OCI-LY3 (cell line): ENCODE measurements around the gene IFNL1.

Experiments used
- H2AFZ ChIP-seq: fragments of 200-600, 300-600 bp; shearing (Covaris generic); 2 replicates; pipeline ENCODE4 v1.6.0; 2014; ENCODE audit warnings: antibody characterized with exemption, low read depth, low read length
- H3K27ac ChIP-seq: fragments of 200-600, 300-600 bp; sonication (generic); 2 replicates; pipeline ENCODE4 v1.5.1; 2014; ENCODE audit warnings: mild to moderate bottlenecking, low read length, moderate library complexity, mixed read lengths
- H3K27me3 ChIP-seq: fragments of 200-600, 300-600 bp; sonication (generic); 2 replicates; pipeline ENCODE4 v1.6.1; 2014; ENCODE audit warnings: low read depth, low read length, mixed read lengths
- H3K36me3 ChIP-seq: fragments of 200-600, 300-600 bp; sonication (generic); replicated peaks from 2 replicates; pipeline ENCODE3; 2014; ENCODE audit warnings: low read depth, low read length, mixed read lengths
- H3K4me1 ChIP-seq: fragments of 300-600, 200-600 bp; sonication (generic); 2 replicates; pipeline ENCODE4 v1.6.1; 2014; ENCODE audit warnings: low read length, mixed read lengths
- H3K4me2 ChIP-seq: fragments of 200-600, 300-600 bp; sonication (generic); 2 replicates; pipeline ENCODE4 v1.6.1; 2014; ENCODE audit warnings: low read length, mixed read lengths
- H3K4me3 ChIP-seq: fragments of 300-600, 200-600 bp; sonication (generic); 2 replicates; pipeline ENCODE4 v1.5.1; 2014; ENCODE audit warnings: antibody characterized with exemption, mild to moderate bottlenecking, low read length, moderate library complexity
- H3K79me2 ChIP-seq: fragments of 300-600, 200-600 bp; shearing (Covaris generic); 2 replicates; pipeline ENCODE4 v1.6.1; 2014; ENCODE audit warnings: mild to moderate bottlenecking, low read length, mixed read lengths
- H3K9ac ChIP-seq: fragments of 300-600, 200-600 bp; shearing (Covaris generic); 2 replicates; pipeline ENCODE4 v1.6.0; 2014; ENCODE audit warnings: mild to moderate bottlenecking, low read length, moderate library complexity
- H3K9me3 ChIP-seq: fragments of 200-600, 300-600 bp; shearing (Covaris generic); 2 replicates; pipeline ENCODE4 v1.6.1; 2014; ENCODE audit warnings: low read length, mixed read lengths; ENCODE audit not compliant: insufficient read depth
- H4K20me1 ChIP-seq: fragments of 200-600, 300-600 bp; sonication (generic); 2 replicates; pipeline ENCODE4 v1.6.1; 2016; ENCODE audit warnings: low read length, mixed read lengths; ENCODE audit not compliant: insufficient read depth
- EZH2phosphoT487 ChIP-seq: fragments of 200-600 bp; shearing (Covaris generic); IDR thresholded peaks from 2 replicates; pipeline ENCODE4 v1.6.1; 2018; ENCODE audit warnings: antibody characterized with exemption, mixed run types, low read depth
- TF ChIP-seq, protein P1 (sequence below): fragments of 200-600, 300-600 bp; sonication (generic); IDR thresholded peaks from 2 replicates; pipeline ENCODE4 v1.5.1; 2014; ENCODE audit warnings: antibody characterized with exemption, low read length, low read depth

IFNL1 gene

DNA sequence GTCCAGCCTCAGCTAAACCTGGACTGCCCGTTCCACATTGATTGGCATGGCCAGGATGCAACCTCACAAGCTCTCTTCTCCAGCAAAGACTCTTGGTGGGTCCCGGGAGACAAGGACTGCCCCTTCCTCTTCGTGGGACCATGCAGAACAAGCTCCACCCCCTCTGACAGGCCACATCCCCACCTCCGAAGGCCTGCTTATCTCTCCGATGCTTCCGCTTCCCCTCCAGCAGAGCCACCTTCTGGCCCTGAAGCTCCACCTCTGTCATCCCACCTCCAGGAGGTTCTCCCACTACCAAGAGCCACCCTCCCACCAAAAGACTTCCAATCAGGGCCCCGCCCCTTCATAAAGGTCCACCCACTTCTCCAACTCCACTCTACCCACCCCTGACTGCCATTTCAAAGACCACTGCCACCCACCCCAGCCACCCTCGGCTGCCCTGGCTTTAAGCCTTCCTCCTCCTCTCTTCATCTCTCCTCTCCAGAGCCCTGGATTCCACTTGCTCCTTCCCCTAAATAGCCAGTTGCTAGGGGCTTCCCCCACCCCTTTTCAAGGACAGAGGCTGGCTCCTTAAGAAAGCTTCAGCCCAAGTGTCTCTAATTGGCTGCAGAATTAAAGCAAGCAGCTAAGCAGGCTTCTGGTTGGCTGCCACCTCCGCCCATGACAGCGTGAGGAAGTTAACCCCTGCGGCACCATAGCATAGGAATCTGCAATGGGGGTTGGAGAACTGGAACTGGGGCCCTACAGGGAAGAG is 14.5 kb downstream of the IFNL1 start:
- no peak overlapping the region for H2AFZ ChIP-seq
- TF ChIP-seq, protein P1, sequence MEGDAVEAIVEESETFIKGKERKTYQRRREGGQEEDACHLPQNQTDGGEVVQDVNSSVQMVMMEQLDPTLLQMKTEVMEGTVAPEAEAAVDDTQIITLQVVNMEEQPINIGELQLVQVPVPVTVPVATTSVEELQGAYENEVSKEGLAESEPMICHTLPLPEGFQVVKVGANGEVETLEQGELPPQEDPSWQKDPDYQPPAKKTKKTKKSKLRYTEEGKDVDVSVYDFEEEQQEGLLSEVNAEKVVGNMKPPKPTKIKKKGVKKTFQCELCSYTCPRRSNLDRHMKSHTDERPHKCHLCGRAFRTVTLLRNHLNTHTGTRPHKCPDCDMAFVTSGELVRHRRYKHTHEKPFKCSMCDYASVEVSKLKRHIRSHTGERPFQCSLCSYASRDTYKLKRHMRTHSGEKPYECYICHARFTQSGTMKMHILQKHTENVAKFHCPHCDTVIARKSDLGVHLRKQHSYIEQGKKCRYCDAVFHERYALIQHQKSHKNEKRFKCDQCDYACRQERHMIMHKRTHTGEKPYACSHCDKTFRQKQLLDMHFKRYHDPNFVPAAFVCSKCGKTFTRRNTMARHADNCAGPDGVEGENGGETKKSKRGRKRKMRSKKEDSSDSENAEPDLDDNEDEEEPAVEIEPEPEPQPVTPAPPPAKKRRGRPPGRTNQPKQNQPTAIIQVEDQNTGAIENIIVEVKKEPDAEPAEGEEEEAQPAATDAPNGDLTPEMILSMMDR, result no peak
- no peak for TF ChIP-seq EZH2phosphoT487
- no peaks in the 10 kb centered on the region for H3K9me3 ChIP-seq
- H3K4me1 ChIP-seq, result no peaks in the 10 kb centered on the region
- H3K36me3 ChIP-seq, result peaks cover 35% of the 10 kb centered on the region
- no peak overlapping the region for H3K9ac ChIP-seq
- H3K27ac ChIP-seq, result no peak overlapping the region
- no peak overlapping the region for H3K4me3 ChIP-seq
- H3K27me3 ChIP-seq, result no peaks in the 10 kb centered on the region
- no peaks in the 10 kb centered on the region for H3K79me2 ChIP-seq
- no peak overlapping the region for H3K4me2 ChIP-seq
- H4K20me1 ChIP-seq, result no peaks in the 10 kb centered on the region

DNA sequence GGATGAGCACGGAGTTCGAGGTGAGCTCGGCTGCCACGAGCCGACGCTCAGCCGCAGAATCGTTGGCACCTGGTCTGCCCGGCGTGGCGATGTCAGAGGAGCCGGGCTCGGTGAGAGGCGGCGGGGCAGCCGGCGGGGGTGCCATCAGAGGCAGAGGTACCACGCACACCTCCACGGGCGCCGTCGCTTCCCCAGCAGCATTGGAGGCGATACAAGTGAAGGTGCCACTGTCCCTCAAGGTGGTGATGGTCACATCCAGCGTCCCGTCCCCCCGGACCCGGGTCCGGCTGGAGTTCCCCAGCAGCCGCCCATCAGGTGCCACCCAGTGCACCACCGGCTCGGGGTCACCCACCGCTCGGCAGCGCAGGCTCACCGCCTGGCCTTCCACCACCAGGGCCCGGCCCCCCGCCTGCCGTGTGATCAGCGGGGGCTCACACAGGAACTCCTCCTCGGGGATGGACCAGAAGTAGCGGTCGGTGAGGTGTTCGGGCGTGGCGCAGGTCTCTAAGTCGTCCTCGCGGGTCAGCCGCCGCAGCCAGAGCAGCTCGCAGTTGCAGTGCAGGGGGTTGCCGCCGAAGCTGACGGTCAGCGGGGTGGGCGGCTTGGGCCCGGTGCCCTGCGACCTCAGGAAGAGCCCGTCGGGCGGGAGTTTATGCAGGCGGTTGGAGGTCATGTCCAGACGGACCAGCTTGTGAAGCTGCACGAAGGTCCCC is 18.0 kb downstream of the IFNL1 start:
- no peak overlapping the region for H3K9ac ChIP-seq
- no peaks in the 10 kb centered on the region for H3K9me3 ChIP-seq
- H4K20me1 ChIP-seq, result 0 out of 2 replicates have a peak, but pooled peaks cover 3% of the 10 kb centered on the region
- H3K27ac ChIP-seq, result no peak overlapping the region
- H3K4me3 ChIP-seq, result no peak overlapping the region
- peaks cover 24% of the 10 kb centered on the region for H3K36me3 ChIP-seq
- H3K4me2 ChIP-seq, result no peak overlapping the region
- peaks cover 6% of the 10 kb centered on the region for H3K79me2 ChIP-seq
- H3K27me3 ChIP-seq, result no peaks in the 10 kb centered on the region
- H2AFZ ChIP-seq, result no peak overlapping the region
- peaks cover 5% of the 10 kb centered on the region for H3K4me1 ChIP-seq
- TF ChIP-seq, protein P1, result no peak
- TF ChIP-seq EZH2phosphoT487, result no peak

DNA sequence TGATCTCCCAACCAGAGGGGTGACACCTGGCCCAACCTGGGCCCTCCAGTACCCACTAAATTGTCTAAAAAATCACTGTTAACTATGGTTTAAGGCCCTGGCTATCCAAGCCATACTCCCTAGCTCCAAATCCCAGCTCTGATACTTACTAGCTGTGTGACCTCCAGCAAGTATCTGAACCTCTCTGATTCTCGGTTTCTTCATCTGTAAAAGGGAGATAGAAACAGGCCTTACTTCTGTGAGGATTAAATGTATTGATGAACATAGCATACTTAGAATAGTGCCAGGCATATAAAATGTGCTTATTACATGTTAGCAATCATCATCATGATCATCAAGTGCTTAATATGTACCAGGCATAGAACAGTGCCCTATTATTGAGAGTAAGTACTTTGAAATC is 19.7 kb downstream of the IFNL1 start:
- no peak overlapping the region for H3K9ac ChIP-seq
- H3K9me3 ChIP-seq, result no peaks in the 10 kb centered on the region
- H3K4me3 ChIP-seq, result no peak overlapping the region
- H3K4me1 ChIP-seq, result peaks cover 11% of the 10 kb centered on the region
- no peaks in the 10 kb centered on the region for H3K27me3 ChIP-seq
- no peak overlapping the region for H2AFZ ChIP-seq
- H3K36me3 ChIP-seq, result peaks cover 21% of the 10 kb centered on the region
- peaks cover 13% of the 10 kb centered on the region for H3K79me2 ChIP-seq
- TF ChIP-seq, protein P1, result no peak
- TF ChIP-seq EZH2phosphoT487, result no peak
- H4K20me1 ChIP-seq, result 0 out of 2 replicates have a peak, but pooled peaks cover 3% of the 10 kb centered on the region
- no peak overlapping the region for H3K27ac ChIP-seq
- H3K4me2 ChIP-seq, result no peak overlapping the region

DNA sequence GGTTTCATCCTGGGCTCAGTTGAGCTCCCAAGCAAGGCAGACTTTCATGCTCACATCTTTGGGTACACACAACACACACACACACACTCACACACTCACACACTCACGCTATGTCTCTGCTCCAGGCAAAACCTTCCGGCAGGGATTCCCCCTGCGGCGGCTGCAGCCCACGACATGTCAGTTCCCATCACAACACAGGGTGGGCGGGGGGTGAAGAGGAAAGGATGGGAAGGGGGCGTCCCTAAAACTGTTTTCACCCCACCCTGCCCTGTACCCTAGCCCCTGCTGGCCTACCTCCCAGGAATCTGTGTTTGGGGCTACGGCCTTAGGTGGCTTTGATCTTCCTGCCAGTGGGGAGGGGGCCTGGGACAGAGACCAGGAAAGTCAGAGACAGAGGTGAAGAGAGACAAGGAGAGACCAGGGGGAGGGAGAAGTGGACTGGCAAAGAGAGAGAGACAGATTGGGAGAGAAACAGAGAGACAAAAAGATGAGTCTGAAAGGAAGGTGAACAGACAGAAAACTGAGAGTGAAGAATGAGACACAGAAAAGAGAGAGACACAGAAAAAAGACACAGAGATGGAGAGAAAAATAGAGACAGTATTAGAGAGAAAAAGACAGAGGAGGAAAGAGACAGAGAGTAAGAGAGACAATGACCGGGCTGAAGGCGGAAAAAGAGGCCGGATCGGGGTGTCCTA is 20.6 kb downstream of the IFNL1 start:
- no peak for TF ChIP-seq EZH2phosphoT487
- TF ChIP-seq, protein P1, result no peak
- no peak overlapping the region for H3K4me3 ChIP-seq
- no peaks in the 10 kb centered on the region for H3K27me3 ChIP-seq
- no peak overlapping the region for H3K27ac ChIP-seq
- H3K79me2 ChIP-seq, result peaks cover 13% of the 10 kb centered on the region
- H3K4me1 ChIP-seq, result peaks cover 14% of the 10 kb centered on the region
- H3K9me3 ChIP-seq, result no peaks in the 10 kb centered on the region
- H3K36me3 ChIP-seq, result peaks cover 21% of the 10 kb centered on the region
- 0 out of 2 replicates have a peak, but pooled peaks cover 3% of the 10 kb centered on the region for H4K20me1 ChIP-seq
- H2AFZ ChIP-seq, result no peak overlapping the region
- no peak overlapping the region for H3K4me2 ChIP-seq
- H3K9ac ChIP-seq, result no peak overlapping the region
